ENCODE data around the gene NOS1. TPM values are rescaled to one million over a fixed set of nuclear protein-coding genes. Genes with fewer than 3 reads are reported as not detected.

NOS1 gene
- total RNA-seq, 2 donors from 2014 or later: 2.6 to 8.3 TPM

GRCh38 chr12:117158911-117159553 is 202.4 kb downstream of the NOS1 start:
- intact Hi-C loops (cut with DNase I): no loop called here
- no peak for DNase-seq (ENCODE audit: low spot score)
- TF ChIP-seq POLR2AphosphoS5 (IDR thresholded peaks at IDR 0.05) (no peak), CTCF (IDR thresholded peaks at IDR 0.05) (no peak)
- Histone ChIP-seq H3K36me3 (peaks cover 0 to 11% of the 10 kb centered on the region in 2 donors), H3K27ac (no peak overlapping the region), H3K9me3 (no peaks in the 10 kb centered on the region), H3K27me3 (replicated peaks; ENCODE audit: insufficient read depth) (no peaks in the 10 kb centered on the region), H3K4me1 (replicated peaks) (no peaks in the 10 kb centered on the region), H3K4me3 (no peak overlapping the region)
- 75% methylated on average over 7 of the region's 7 CpGs for WGBS

Other genes starting within 250 kb of the NOS1 start
- 100 to 1,000 TPM; 179 to 412 TPM for gene FBXO21, start 171.2 kb downstream of the NOS1 start, total RNA-seq